Suprapubic skin (tissue), 4 donors: ENCODE results near the gene LRRFIP1.

Source experiments
- EP300 ChIP-seq: sonication (generic); formaldehyde crosslinking; IDR thresholded peaks from one replicate; pipeline ENCODE4 v1.6.1; 2017; ENCODE audit warnings: antibody characterized with exemption
- POLR2A ChIP-seq, 2 donors: fragments of 450-650 bp; IDR thresholded peaks; one replicate each; pipeline ENCODE4 v1.6.1; 2017; ENCODE audit warnings: antibody characterized with exemption in 2 of 2, mild to moderate bottlenecking in 2 of 2, moderate library complexity in 2 of 2
- POLR2AphosphoS5 ChIP-seq, 3 donors: sonication (generic); formaldehyde crosslinking; IDR thresholded peaks; one replicate each; pipeline ENCODE4 v1.6.1; 2017; ENCODE audit warnings: antibody characterized with exemption in 3 of 3
- TF ChIP-seq, protein P1 (sequence below), 2 donors: fragments of 200-600 bp in 1 of 2; fragments of 450-650 bp in 1 of 2; sonication (generic) in 1 of 2; IDR thresholded peaks; one replicate each; pipeline ENCODE4 v1.5.1; 2016 to 2019; ENCODE audit warnings: antibody characterized with exemption in 2 of 2, mild to moderate bottlenecking in 1 of 2, moderate library complexity in 1 of 2

DNA sequence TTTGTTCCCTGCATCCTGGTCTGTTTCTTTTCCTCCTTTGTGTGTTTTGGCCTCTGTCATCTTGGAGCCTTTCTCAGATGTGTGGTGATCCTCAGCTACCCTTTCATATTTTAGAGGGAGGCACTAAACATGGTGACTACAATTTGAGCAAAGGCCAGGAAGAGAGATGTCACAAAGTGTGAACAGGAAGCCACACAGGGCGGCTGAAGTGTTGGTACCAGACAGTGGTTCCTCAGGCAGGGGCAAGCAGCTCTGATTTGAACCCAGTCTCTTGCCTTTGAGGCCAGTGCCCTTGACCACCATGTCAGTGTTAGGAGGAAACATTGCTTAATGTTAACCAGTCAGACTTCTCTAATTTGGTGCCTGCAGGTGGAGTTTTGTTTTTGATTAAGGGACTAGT lies 9.2 kb downstream of the LRRFIP1 start:
- TF ChIP-seq, protein P1, sequence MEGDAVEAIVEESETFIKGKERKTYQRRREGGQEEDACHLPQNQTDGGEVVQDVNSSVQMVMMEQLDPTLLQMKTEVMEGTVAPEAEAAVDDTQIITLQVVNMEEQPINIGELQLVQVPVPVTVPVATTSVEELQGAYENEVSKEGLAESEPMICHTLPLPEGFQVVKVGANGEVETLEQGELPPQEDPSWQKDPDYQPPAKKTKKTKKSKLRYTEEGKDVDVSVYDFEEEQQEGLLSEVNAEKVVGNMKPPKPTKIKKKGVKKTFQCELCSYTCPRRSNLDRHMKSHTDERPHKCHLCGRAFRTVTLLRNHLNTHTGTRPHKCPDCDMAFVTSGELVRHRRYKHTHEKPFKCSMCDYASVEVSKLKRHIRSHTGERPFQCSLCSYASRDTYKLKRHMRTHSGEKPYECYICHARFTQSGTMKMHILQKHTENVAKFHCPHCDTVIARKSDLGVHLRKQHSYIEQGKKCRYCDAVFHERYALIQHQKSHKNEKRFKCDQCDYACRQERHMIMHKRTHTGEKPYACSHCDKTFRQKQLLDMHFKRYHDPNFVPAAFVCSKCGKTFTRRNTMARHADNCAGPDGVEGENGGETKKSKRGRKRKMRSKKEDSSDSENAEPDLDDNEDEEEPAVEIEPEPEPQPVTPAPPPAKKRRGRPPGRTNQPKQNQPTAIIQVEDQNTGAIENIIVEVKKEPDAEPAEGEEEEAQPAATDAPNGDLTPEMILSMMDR (IDR thresholded peaks at IDR 0.05): no peak
- TF ChIP-seq POLR2AphosphoS5 (IDR thresholded peaks at IDR 0.05) (no peak), EP300 (no peak), POLR2A (IDR thresholded peaks at IDR 0.05) (no peak)
